GM15510 (cell line): ENCODE measurements around the gene PRPS2.
A peak's percentile ranks its signal among the peaks of the same experiment; 100 is the strongest.

Source experiments
- POLR2A ChIP-seq: IDR thresholded peaks from 3 replicates; pipeline ENCODE4 v1.6.1; 2011; ENCODE audit warnings: borderline replicate concordance; ENCODE audit not compliant: insufficient read length; ENCODE audit errors: extremely low read depth

The PRPS2 gene

GRCh38 chrX:12791257-12792228 is at the start of gene PRPS2:
PRPS2 (plus strand) TSS chrX:12791412; CDS start chrX:12791498, 86 bp downstream.
- peak; percentile 61 for TF ChIP-seq POLR2A

- TF ChIP-seq POLR2A = no peak
Measured at GRCh38 chrX:12741416-12741815, 49.8 kb upstream of the PRPS2 start.

- no peak for TF ChIP-seq POLR2A
Measured at GRCh38 chrX:12747433-12747832, 43.8 kb upstream of the PRPS2 start.

- TF ChIP-seq POLR2A = no peak
Measured at GRCh38 chrX:12751887-12752286, 39.3 kb upstream of the PRPS2 start.

- TF ChIP-seq POLR2A = no peak
Measured at GRCh38 chrX:12753366-12753765, 37.8 kb upstream of the PRPS2 start.

- TF ChIP-seq POLR2A = no peak
Measured at GRCh38 chrX:12758291-12758690, 32.9 kb upstream of the PRPS2 start.

GRCh38 chrX:12767856-12768255 is 23.4 kb upstream of the PRPS2 start:
- TF ChIP-seq POLR2A = no peak

- no peak for TF ChIP-seq POLR2A
Measured at GRCh38 chrX:12768491-12768890, 22.7 kb upstream of the PRPS2 start.

- TF ChIP-seq POLR2A = no peak
Measured at GRCh38 chrX:12770440-12770839, 20.8 kb upstream of the PRPS2 start.

GRCh38 chrX:12771445-12772069 is 19.7 kb upstream of the PRPS2 start:
- no peak for TF ChIP-seq POLR2A

GRCh38 chrX:12777670-12778069 is 13.5 kb upstream of the PRPS2 start:
- TF ChIP-seq POLR2A = no peak

GRCh38 chrX:12779534-12779933 is 11.7 kb upstream of the PRPS2 start:
- no peak for TF ChIP-seq POLR2A

- no peak for TF ChIP-seq POLR2A
Measured at GRCh38 chrX:12788645-12789044, 2.6 kb upstream of the PRPS2 start.

- no peak for TF ChIP-seq POLR2A
Measured at GRCh38 chrX:12789976-12790375, 1.2 kb upstream of the PRPS2 start.

- TF ChIP-seq POLR2A = no peak
Measured at GRCh38 chrX:12790885-12791256, 341 bp upstream of the PRPS2 start.

- TF ChIP-seq POLR2A = no peak
Measured at GRCh38 chrX:12792711-12793110, 1.5 kb downstream of the PRPS2 start.
